Prostate gland (tissue), 2 donors: ENCODE data around the gene FAM8A1.

Experiments
- POLR2A ChIP-seq: fragments of 450-650 bp; IDR thresholded peaks from one replicate; pipeline ENCODE4 v1.6.1; 2016; ENCODE audit warnings: antibody characterized with exemption, mild to moderate bottlenecking
- POLR2AphosphoS5 ChIP-seq: sonication (generic); formaldehyde crosslinking; IDR thresholded peaks from one replicate; pipeline ENCODE4 v1.6.1; 2017; ENCODE audit warnings: antibody characterized with exemption
- TF ChIP-seq, protein P1 (sequence below), 4 experiments: fragments of 200-600 bp in 2 of 4; fragments of 450-650 bp in 2 of 4; sonication (generic) in 2 of 4; IDR thresholded peaks; 1 replicate in 3 of 4; 2 replicates in 1 of 4; pipeline ENCODE4 v1.5.1; 2016 to 2019; ENCODE audit warnings: antibody characterized with exemption in 4 of 4, mild to moderate bottlenecking in 2 of 4, moderate library complexity in 2 of 4

DNA sequence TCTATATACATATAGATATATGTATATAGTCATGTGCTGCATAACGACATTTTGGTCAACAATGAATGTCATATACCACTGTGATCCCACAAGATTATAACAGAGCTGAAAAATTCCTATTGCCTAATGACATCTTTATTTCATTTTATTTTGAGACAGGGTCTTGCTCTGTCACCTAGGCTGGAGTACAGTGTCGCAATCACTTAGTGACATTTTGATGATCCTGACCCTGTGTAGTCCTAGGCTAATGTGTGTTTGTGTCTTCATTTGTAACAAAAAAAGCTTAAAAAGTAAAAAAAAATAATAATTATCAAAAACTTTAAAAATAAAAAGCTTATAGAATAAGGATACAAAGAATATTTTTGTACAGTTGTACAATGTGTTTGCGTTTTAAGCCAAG is 4.0 kb upstream of the FAM8A1 start:
- TF ChIP-seq, protein P1, sequence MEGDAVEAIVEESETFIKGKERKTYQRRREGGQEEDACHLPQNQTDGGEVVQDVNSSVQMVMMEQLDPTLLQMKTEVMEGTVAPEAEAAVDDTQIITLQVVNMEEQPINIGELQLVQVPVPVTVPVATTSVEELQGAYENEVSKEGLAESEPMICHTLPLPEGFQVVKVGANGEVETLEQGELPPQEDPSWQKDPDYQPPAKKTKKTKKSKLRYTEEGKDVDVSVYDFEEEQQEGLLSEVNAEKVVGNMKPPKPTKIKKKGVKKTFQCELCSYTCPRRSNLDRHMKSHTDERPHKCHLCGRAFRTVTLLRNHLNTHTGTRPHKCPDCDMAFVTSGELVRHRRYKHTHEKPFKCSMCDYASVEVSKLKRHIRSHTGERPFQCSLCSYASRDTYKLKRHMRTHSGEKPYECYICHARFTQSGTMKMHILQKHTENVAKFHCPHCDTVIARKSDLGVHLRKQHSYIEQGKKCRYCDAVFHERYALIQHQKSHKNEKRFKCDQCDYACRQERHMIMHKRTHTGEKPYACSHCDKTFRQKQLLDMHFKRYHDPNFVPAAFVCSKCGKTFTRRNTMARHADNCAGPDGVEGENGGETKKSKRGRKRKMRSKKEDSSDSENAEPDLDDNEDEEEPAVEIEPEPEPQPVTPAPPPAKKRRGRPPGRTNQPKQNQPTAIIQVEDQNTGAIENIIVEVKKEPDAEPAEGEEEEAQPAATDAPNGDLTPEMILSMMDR (IDR thresholded peaks at IDR 0.05), result no peak
- TF ChIP-seq POLR2A (no peak), POLR2AphosphoS5 (no peak)
